ENCODE measurements around the gene CHPF2. TPM values are rescaled to one million over a fixed set of nuclear protein-coding genes. Genes with fewer than 3 reads are reported as not detected.

Gene CHPF2
- total RNA-seq, 1 experiment from 2014 or later = 123 TPM

- peak; percentile 74 for DNase-seq (ENCODE audit: low read depth)
These were observed 14.0 kb downstream of the CHPF2 start for GRCh38 chr7:151246102-151246850.

GRCh38 chr7:151246851-151247580, 14.7 kb downstream of the CHPF2 start:
- peak; percentile 100 for DNase-seq (ENCODE audit: low read depth)

GRCh38 chr7:151247611-151248345, 15.5 kb downstream of the CHPF2 start:
- peak; percentile 79 for DNase-seq (ENCODE audit: low read depth)

- DNase-seq (ENCODE audit: low read depth) = peak; percentile 66
These were observed 16.2 kb downstream of the CHPF2 start, which contains the start of gene SMARCD3 for GRCh38 chr7:151248346-151249033. TSS of gene SMARCD3 (minus strand) at chr7:151248694. CDS start at chr7:151248562, 132 bp downstream.

- peak; percentile 84 for DNase-seq (ENCODE audit: low read depth)
These were observed 16.9 kb downstream of the CHPF2 start for GRCh38 chr7:151249034-151249731.

- DNase-seq (ENCODE audit: low read depth) = peak; percentile 74
These were observed 17.4 kb downstream of the CHPF2 start for GRCh38 chr7:151249732-151250072.

GRCh38 chr7:151250181-151251132, 18.2 kb downstream of the CHPF2 start:
- DNase-seq (ENCODE audit: low read depth) = no peak

- DNase-seq (ENCODE audit: low read depth) = no peak
These were observed 19.0 kb downstream of the CHPF2 start for GRCh38 chr7:151251328-151251688.

- peak; percentile 77 for DNase-seq (ENCODE audit: low read depth)
These were observed 19.6 kb downstream of the CHPF2 start for GRCh38 chr7:151251689-151252560.

GRCh38 chr7:151252561-151252835, 20.2 kb downstream of the CHPF2 start:
- no peak for DNase-seq (ENCODE audit: low read depth)

GRCh38 chr7:151252961-151253711, 20.9 kb downstream of the CHPF2 start:
- DNase-seq (ENCODE audit: low read depth) = no peak

GRCh38 chr7:151254316-151254715, 22.0 kb downstream of the CHPF2 start:
- DNase-seq (ENCODE audit: low read depth) = no peak

GRCh38 chr7:151254851-151255250, 22.6 kb downstream of the CHPF2 start:
- no peak for DNase-seq (ENCODE audit: low read depth)

GRCh38 chr7:151255390-151255789, 23.1 kb downstream of the CHPF2 start:
- DNase-seq (ENCODE audit: low read depth) = no peak

- DNase-seq (ENCODE audit: low read depth) = no peak
These were observed 24.2 kb downstream of the CHPF2 start for GRCh38 chr7:151256410-151257045.

GRCh38 chr7:151257990-151258389, 25.7 kb downstream of the CHPF2 start:
- DNase-seq (ENCODE audit: low read depth) = no peak

- DNase-seq (ENCODE audit: low read depth) = no peak
These were observed 28.2 kb downstream of the CHPF2 start for GRCh38 chr7:151260471-151260870.

GRCh38 chr7:151260883-151261282, 28.6 kb downstream of the CHPF2 start:
- no peak for DNase-seq (ENCODE audit: low read depth)

Data from LHCN-M2 (cell line).